GM19238 (cell line): ENCODE data around the gene MYO18A.
"Not testable (repeated sequence)": the region's sequence is repeated elsewhere in the genome, so short reads cannot be mapped to it uniquely, and the experiment has no call there.

Experiments
- DNase-seq: peaks from one replicate; pipeline ENCODE4 v3.0.0; 2011; ENCODE audit warnings: low spot score; ENCODE audit not compliant: insufficient read length

The MYO18A gene

DNA sequence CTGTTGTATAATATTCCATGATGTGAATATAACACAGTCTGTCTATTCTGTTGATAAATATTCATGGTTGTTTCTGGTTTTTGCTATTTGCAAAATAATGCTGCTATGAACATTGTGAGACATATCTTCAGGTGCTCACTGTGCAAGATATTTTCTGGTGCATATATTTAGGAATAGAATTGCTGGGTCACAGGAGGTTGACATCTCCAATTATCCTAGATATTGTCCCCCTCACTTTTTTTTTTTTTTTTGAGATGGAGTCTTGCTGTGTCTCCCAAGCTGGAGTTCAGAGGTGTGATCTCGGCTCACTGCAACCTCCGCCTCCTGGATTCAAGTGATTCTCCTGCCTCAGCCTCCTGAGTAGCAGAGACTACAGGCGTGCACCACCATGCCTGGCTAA, 14.5 kb upstream of the MYO18A start:
- no peak for DNase-seq

DNA sequence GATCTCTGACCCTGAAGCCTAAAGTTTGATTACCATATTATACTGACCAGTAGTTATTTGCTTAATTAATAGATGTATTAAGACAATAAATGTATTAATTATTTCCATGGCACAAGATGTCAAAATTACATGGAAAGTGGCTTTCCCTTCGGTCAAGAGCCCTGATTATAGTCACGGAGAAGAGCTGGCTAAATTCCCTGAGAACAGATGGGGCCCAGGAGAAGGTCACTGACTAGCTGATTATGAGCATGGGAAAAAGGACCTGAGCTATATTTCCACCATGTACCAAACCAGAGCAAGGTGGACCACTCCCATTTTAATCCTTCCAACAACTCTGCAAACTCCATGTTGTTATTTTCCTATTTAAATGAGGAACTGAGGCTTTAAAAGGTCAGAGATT, 12.9 kb upstream of the MYO18A start:
- DNase-seq, result no peak

DNA sequence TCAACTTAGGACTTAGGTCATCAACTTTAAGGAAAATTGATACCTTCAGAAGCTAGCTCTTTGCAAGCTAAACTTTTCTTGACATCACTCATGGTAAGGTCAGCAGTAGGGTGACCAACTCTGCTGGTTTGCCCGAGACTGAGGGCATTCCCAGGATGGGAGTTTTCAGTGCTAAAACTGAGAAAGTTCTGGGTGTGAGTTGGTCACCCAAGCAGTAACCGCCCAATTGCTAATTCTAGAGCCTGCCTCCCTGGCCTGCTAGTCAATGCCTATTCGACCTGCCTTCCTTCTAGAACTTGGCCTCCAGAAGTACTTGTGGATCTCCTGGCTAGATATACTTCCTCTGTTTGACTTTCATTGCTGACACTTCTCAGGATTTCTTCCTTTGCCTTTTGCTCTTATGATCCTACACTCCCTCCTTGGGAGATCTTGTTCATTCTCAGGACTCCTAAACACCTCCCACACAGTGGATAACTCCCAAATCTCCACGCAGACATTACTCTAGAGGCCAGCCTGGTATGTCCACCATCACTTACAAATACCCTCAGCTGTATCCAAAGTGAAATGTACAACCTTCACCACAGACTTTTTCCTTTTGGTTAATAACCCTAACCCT, 10.5 kb upstream of the MYO18A start:
- DNase-seq, result no peak

DNA sequence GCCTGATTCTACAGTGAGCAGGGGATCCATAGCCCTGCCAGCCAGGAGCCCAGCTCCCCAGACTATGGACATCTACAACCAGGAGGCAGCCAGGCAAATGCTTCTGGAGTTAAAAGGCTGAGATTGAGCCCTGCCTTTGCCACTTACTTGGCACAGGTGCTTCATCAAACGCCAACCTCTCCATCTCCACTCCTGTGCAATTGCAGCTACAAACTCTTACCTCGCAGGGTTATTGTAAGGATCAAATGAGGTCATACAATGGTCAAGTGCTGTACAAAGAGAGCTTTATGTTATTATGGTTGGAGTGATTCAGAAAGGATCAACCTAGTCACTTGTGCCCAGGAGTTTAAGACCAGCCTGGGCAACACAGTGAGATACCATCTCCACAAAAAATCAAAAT, 9.8 kb upstream of the MYO18A start:
- no peak for DNase-seq

DNA sequence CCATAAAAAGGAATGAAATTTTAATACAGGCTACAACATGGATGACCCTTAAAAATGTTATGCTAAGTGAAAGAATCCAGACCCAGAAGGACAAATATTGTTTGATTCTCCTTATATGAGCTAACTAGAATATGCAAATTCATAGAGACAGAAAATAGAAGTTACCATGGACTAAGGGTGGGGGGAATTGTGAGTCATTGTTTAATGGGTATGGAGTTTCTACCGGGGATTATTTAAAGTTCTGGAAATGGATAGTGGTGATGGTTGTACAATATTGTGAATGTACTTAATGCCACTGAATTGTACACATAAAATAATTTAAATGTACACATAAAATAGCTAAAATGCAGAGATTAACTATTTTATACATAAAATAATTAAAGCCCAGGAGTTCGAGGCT, 9.2 kb upstream of the MYO18A start:
- no peak for DNase-seq

DNA sequence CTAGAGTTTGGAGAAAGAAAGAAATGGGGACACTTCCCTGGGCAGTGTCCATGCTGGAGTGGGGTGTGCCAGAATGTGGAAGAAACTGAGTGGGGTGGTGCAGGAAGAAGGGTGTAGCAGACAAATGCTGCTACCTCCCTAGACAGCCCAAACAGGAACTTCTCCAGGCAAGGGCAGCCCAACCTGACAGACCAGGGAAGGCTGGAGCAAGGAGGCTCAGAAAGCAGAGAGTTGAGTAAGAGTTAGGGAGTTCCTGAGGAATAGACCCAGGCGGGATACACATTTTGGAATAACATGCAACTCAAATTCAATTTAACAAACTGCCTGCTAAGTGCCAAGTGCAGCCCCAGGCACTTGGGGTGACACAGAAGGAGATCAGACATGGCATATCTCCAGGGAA, 1.0 kb upstream of the MYO18A start:
- no peak for DNase-seq

DNA sequence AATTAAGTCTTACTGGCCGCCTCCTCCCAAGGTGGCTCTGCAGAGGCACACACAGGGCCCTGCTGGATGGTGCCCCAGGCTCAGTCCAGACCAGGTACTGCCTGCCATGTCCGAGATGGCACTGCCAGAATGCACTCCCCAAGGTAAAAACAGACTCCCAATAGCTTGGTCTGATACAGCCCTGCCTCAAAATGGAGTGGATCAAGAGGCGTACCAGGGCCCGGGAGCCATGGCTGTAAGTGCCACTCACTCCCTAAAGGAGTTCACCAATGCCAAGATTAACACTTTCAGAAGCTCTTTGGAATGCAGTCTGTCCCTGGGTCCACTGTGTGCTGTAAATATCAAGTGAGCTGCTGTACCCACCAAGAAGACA, 576 bp upstream of the MYO18A start:
- no peak for DNase-seq

DNA sequence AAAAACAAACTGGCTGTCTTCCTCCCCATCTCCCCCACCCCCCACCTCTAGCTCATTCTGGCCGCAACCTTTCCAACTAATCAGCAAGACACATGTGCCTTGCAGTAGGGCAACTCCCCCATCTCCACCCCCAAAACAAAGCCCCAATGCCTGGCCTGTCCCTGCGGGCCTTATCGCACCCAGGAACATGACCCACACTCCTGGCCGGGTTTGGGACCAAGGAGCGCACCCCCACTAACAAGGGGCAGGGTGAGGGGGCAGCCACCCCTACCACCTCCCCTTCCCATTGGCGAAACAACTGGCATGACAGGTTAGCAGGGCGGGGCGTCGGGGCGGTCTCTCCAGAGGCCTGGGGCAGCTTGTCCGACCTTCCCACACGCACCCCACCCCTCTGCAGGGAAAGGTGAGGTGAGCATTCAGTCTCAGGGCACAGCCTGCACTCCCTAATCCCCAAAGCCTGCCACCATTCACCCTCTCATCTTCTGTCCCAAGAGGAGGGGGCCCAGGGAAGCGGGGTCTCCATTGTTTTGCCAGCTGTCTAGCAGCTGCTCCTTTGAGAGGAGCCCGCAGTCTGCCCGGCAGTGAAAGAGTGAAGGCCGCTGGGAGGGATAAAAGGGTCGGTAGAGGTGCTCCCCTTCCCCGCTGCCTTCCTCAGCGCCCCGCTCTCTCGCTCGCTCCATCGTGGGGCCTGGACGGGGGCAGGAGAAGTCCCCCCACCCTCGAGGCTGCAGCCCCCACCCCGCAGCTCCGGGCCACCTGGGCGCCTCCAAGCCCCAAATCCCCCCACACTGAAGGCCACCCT, 765 bp downstream of the MYO18A start:
- DNase-seq, result no peak

DNA sequence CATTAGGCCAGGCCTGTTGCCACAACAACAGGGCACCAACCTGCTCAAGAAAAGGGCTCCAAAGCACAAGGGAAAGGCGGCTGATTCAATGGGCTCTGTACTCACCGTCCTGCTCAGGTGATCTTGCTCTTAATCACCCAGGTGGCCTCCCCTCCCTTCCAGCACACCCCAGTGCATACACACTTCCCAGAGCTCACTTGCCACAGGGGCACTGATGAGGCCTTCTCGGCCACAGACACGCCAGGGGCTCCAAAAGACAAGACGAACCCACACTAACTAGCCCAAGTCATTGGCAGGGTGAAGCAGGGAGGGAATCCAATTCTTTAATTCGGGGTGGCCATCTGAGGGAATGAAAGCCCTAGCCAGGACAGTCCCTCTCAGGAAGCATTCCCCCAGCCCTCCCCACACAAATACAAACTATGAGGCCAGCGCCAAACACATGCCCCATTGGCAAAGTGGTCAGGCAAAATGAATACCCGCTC, 1.4 kb downstream of the MYO18A start:
- DNase-seq, result no peak

DNA sequence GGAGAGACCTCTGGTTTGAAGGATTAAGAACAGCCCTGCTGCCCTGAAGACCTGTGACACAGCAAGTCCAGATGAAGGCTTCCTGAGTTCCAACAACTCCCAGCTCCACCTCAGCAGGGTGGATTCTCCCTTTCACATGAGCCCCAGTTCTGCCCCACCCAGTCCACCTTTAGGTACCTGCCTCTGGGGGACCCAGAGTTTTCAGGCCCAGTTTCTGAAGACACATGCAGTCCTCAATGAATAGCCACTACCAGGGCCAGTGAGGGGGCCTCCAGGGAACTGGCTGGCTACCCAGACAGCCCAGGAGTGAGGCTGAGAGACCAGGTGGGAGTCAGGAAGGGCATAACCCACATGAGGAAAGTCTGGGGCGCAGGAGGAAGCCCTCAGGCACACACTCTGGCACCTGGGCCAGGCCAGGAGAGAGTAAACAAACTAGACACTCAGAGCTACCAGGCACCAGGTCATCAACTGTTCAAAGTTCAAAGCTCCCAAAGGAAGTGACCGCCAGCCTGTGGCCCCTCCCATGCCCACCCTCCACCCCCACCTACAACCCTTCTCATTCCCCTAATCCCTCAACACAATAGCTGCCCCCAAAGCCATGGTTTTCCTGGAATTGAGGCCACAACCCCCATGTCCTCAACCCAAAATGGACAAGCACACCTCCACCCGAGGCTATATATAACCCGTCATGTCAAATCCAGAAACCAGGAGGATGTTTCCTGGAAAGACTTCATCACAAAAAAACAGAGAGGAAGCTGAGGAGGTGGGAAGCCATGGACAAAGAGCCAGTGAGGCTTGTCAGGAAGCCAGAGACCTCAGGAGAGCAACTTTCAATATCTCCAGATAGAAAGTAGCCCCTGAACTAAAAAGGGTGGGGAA, 2.1 kb downstream of the MYO18A start:
- no peak for DNase-seq

DNA sequence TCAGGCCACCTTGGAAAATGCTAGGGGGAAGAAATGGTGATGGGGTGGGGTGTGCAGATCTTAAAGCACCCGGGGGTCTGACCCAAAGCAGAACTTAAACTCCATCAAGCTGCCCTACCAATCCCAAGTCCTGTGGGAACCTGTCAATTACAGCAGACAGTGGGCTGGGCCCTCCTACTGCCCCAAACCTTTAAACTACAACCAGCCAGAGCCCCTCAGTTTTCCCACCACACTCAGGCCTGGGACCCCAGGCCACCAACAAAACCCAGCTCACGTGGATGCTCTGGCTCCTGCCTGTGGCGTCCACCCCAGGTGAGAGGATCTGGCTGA, 2.7 kb downstream of the MYO18A start:
- no peak for DNase-seq

DNA sequence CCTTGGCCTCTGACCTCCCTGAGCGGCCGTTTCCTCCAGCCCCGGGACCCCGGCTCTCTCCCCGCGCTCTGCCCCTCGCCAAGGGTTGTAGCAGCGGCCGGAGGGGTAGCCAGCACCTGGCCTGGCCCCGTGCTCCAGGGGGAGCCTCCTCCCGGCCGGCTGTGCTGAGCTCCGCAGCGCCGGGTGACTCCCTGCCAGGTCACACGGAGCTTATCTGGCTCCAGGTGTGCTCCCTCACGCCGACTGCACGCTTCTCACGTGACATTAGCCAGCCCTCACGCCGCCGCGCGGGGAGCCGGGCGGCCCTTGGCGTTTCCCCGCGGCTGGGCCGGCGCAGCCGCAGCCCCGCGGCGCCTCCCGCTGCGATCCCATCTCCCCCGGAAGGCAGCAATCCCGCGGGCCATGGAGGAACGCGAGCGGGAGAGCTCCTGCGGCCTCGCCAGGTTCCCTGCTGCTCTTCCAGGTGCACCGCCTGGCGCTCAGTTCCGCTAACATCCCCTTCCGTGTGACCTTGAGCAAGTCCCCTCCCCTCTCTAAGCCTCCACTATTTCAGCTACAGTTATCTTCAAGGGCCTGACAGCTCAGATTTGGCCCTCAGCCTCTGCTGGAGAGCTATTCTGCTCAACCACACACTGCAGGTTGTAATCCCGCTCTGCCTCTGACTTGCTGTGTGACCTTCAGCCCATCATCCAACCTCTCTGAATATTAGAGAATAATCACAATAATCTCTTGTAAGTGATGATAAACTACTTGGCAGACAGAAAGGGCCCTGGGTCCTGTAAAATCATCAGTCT, 3.4 kb downstream of the MYO18A start:
- peak; percentile 75 for DNase-seq

DNA sequence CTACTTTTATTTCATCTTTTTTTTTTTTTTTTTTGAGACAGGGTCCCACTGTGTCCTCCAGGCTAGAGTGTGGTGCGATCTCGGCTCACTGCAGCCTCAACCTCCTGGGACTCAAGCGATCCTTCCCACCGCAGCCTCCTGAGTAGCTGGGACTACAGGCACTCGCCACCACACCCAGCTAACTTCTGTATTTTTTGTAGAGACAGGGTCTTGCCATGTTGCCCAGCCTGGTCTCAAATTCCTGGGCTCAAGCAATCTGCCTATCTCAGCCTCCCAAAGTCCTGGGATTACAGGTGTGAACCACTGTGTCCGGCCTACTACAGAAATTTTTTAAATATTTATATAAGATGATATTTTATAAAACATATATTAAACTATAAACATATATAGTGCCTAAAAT, 4.8 kb downstream of the MYO18A start:
- no peak for DNase-seq

DNA sequence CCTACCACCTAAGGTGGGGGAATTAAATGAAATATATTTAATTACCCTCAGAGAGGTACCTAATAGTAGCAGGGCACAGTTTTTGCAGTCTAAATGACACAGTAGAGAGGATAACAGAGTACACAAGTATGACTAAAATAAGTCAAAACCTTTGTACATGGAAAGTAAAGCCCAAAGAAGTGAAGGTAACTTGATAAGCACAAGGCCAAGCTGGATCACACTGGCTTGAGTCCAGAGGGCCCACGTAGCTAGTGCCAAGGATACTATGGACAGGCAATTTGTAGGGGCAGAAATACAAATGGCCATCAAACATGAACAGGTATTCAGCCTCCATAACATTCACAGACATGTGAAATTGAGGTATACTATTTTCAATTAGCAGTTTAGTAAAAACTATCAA, 7.6 kb downstream of the MYO18A start:
- no peak for DNase-seq

DNA sequence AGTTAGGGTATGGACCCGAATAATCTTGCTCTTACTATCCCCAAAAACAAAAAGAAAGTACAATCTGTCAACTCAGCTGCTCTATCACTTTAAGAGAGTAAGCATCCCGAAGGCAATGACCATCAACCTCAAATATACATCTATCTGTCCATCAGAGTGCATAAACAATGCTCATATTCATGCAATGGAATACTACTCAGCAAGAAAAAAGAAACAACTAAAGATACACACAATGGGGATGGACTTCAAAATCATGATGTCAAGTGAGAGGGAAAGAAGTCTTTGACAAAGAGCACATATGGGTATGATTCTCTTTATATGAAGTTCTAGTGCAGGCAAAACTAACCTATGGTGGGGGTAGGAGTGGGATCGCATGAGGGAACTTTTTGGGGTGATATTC, 9.5 kb downstream of the MYO18A start:
- DNase-seq, result no peak

DNA sequence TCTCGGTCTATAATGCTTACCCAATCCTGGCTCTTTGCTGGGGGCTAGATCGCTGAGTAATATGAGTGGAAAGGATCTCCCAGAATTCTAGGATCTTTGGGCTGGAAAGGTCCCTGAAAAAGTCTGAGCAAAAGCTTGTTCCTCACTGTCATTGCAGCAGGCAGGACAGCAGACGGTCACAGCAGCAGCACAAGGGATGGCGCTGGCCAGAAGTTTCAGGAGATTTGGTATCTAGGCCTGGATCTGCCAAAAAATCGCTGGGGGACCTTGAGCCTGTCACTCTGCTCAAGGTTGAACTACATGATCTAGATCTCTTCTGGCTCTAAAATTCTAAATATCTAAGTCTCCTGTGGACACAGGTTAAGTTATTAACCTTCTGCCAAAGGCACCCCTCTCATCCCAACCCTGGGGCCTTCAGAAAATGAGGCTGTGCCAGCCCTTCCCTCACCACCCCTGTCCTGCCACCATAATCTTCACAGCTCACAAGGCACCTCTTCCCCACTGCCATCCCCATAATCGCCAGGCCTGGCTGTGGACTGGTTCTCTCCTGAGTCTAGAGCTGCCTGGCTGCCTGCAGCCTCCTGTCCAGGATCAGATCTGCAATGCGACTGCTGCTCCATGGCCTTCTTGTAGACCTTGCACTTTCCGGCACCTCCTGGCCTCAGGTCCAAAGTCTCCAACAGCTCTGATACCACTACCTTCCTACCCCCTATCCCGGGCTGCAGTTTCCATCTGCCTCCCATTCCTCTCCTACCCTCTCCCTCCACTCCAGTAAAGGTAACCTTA, 10.2 kb downstream of the MYO18A start:
- DNase-seq, result no peak

DNA sequence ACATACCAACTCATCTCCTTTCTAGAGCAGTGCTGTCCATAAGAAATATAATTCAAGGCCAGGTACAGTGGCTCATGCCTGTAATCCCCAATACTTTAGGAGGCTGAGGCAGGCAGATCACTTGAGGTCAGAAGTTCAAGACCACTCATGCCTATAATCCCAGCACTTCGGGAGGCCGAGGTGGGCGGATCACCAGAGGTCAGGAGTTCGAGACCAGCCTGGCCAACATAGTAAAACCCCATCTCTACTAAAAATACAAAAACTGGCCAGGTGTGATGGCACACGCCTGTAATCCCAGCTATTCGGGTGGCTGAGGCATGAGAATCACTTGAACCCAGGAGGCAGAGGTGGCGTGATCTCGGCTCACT, 11.5 kb downstream of the MYO18A start:
- not testable (repeated sequence) for DNase-seq

DNA sequence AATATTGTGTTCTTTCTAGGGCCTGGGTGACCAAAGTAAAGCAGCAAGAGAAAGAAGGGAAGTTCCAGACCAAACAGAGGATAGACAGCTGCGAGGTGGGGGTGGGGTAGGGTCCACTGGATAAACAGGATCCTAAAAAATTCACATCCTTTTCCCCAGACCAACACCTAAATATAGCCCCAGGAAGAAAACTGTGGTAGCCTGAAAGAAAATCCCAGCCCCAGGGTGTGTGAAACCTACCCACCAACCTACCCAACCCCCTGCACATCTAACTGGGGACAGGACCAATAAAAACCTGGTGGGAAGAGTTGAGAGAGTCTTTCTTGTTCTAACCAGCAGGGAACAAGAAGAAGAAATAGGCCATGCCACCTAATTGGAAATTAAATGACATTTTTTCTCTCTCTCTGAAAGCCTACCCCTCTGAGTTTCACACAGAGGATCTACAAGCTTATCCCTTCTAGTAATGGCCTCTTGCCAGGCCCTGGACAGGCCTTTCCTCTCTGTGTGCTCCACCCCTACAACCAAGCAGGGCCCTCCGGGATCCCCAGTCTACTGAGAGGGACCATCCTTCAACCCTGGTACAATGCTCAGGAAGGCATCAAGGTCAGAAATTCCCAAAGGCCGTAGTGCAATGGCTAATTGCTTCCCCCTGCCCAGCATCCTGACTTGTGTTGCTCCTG, 12.0 kb downstream of the MYO18A start:
- DNase-seq, result no peak

DNA sequence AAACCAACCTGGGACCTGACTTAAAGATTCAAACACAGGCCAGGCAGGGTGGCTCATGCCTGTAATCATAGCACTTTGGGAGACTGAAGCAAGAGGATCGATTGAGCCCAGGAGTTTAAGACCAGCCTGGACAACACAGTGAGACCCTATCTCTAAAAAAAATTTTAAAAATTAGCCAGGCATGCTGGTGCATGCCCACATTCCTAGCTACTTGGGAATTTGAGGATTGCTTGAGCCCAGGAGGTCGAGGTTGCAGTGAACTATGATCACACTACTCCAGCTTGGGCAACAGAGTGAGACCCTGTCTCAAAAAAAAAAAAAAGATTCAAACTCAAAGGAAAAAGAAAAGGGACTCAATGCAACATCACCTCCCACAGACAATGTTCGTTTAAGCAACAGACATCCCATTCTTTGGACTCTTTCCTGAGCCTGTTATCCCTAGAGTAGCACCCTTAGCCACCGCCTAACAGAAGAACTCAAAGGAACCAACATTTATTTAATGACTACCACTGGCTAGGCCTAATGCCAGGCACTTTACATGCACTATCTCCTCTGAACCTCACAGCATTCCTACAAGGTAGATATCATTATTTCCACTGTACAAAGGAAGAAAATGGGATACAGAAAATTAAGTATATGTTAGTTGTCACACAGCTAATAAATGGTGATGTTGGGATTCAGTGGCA, 12.7 kb downstream of the MYO18A start:
- no peak for DNase-seq

DNA sequence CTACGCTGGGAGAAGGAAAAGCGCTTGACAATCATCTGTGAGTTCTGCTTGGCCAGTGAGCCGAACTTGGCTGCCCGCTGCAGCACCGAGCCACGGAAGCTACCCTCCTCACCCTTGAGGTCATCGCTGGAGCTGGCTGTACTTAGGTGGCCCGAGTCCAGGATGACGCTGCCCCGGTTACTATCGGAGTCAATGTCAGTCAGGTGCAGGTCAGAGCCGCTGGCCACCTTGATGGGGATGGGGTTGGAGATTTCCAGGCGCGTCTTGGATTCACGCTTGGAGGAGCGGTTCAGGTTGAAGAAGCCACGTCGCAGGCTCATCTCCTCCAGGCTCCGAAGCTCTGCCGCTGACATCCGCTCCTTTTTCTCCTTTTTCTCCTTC, 13.7 kb downstream of the MYO18A start:
- DNase-seq, result no peak
